ENCODE results near the gene RPUSD4. TPM values are rescaled to one million over a fixed set of nuclear protein-coding genes. Genes with fewer than 3 reads are reported as not detected.
A peak's percentile ranks its signal among the peaks of the same experiment; 100 is the strongest.

The RPUSD4 gene
- total RNA-seq, 1 donor from 2014 or later, result 21.0 TPM

DNA sequence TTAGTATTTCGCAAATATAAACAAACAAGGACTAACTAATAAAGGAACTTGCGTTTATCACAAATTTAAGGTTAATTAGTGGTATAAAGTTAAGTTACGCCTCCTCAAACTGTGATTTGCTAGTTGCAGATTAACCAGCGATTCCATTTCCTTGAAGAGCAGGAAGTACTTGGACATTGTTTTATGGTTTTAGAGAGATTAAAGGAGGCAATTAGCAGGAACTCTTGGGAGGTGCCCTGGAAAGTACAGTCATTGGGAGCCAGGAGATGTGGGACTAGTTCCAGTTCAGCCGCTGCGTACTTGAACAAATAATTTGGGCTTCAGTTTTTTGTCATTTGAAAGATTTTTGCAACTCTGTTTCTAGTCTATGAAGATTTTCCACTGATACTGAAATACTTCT is 3.4 kb upstream of the RPUSD4 start:
- no peak for ATAC-seq
- intact Hi-C loops (cut with DNase I), result loop anchor here (2.0 kb wide), 1 partner anchor 58 kb away; no protein-coding TSS in a partner anchor
- no peak for DNase-seq (ENCODE audit: low spot score)

DNA sequence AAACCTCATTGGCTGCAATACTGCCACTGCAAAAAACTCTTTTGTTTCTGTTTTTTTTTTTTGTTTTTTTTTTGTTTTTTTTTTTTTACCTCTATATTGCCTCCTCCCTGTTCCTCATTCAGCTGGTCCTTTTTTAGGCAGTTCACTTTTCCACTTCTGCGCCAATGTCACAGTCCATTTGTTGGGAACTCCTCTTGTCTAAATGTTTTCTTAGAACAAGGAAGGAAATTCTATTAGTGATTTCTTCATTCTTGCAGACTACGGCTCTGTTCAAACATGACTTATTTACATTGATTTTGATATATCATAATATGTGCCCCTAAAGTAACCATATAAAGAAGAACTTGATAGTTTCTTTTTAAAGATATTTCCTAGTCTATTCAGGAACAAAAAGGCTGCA is 3.0 kb upstream of the RPUSD4 start:
- intact Hi-C loops (cut with DNase I), result loop anchor here (2.0 kb wide), 1 partner anchor 58 kb away; no protein-coding TSS in a partner anchor
- DNase-seq (ENCODE audit: low spot score) (no peak), ATAC-seq (no peak)

DNA sequence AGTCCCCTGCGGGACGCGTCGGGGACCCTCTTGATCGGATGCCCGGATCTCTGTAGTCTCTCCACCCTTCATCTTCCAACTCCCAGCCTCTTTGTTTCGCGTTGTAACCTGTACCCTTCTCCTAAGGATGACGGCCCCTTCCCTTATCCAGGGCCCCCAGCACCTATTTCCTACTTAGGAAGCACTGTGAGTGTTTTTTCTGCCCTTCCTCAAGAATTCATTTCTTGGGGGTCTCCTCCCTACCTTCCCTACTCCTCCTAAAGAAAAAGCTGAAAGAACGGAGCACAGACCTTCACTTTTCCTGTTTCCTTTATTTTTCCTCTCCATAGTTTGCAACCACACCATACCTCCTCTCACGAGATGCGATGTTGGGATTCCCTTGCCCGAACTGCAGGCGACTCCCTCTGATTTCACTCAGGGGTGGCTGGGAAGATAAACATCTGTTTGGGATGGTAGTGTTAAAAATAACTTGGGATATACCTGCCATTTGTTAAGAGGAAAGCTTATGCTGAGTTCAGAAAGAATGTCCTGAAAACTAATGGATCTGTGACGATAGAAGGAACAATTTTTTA is 725 bp upstream of the RPUSD4 start:
- ATAC-seq (no peak), DNase-seq (ENCODE audit: low spot score) (no peak)
- intact Hi-C loops (cut with DNase I), result no loop called here

DNA sequence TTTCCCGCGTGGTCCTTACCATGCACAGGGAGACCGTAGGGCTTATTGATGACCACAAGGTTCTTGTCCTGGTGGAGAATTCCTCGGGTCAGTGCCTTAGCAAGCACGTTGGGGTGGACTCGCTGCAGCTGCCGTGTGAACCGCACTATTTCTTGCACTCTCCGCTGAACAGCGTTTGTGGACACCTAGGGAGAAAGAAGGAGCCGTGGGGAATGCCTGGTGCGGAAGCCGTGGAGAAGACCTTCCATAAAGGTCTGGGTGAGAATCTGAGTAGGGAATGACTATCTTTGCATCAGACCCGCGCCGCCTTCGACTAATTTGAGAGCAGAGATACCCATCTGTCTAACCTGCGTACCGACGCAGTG is 597 bp downstream of the RPUSD4 start:
- ATAC-seq (no peak), DNase-seq (ENCODE audit: low spot score) (no peak)
- intact Hi-C loops (cut with DNase I), result loop anchor here (2.0 kb wide), 1 partner anchor 54 kb away; no protein-coding TSS in a partner anchor

GRCh38 chr11:126207896-126208295 is 3.6 kb downstream of the RPUSD4 start:
- intact Hi-C loops (cut with DNase I), result no loop called here
- DNase-seq (ENCODE audit: low spot score) (no peak), ATAC-seq (no peak)

DNA sequence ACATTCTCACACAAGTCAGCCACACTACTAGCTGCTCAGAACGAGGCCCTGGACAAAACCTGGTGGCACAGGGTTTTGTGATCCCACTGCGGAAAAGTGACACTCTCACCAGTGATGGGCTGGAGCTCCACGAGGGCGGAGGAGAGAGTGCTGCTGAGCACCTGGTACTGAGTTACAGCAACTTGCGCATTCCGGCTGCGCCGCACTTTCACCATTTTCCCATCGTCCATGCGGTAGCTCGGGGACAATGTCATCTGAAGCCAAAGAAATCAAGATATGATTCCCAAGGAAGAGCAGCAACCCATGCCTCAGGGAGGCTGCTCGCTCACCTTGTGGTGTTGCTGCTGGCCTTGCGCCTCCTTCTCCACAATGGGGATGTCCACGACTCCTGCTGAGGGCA is 6.1 kb downstream of the RPUSD4 start:
- DNase-seq (ENCODE audit: low spot score) (no peak), ATAC-seq (no peak)
- intact Hi-C loops (cut with DNase I), result no loop called here

- ATAC-seq, result no peak
- intact Hi-C loops (cut with DNase I), result no loop called here
Measured at GRCh38 chr11:126202646-126203359, 8.6 kb downstream of the RPUSD4 start.

DNA sequence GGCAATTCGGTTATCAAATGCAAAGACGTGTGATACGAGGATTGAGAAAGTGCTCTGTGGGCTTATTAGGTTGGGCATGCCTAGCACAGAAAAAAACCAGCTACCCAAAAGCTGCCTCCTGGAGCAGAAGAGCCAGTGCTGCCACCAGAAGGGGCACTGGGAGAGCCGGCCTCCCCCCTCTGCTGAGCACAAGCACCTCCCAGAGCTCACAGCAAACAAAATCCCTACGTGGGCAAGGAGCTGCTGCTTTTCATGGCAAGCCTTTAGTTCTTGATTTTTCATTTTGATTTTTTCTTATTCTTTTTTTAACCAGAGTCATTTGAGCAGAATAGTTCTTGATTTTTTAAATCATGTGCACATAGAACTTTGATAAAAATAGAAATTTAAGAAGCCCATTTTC is 12.8 kb downstream of the RPUSD4 start:
- no peak for ATAC-seq
- intact Hi-C loops (cut with DNase I), result no loop called here
- no peak for DNase-seq (ENCODE audit: low spot score)

More at GRCh38 chr11:126202646-126203359, 8.6 kb downstream of the RPUSD4 start:
- no peak for DNase-seq (ENCODE audit: low spot score)

DNA sequence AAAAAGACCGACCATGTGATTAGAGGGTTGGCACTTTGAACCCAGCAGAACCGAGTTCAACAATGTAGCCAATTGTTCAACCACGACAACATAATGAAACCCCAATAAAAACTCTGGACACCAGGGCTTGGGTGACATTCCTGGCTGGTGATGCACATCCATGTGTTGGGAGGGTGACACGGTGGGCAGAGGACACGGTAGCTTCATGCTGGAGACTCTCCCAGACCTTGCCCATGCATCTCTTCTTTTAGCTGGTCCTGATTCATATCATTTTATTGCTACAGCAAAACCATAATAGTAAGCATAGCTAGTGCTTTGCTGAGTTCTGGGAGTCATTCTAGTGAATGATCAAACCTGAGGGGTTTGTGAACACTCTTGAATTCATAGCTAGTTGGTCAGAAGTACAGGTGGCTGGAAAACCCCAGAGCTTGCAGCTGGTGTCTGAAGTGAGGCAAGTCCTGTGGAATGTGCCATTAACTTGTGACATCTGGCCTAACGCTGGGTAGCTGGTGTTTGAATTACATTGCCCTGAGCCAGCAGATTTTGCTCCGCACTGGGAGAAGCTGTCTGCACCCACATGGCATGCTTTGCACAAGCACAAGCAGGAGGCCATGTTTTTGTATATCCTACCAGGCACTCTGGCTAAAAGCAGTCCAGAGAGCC is 14.0 kb downstream of the RPUSD4 start:
- intact Hi-C loops (cut with DNase I), result no loop called here
- ATAC-seq (no peak), DNase-seq (ENCODE audit: low spot score) (no peak)

- DNase-seq (ENCODE audit: low spot score) (no peak), ATAC-seq (no peak)
- intact Hi-C loops (cut with DNase I), result no loop called here
Measured at GRCh38 chr11:126195119-126195518, 16.3 kb downstream of the RPUSD4 start.

GRCh38 chr11:126194121-126194543 is 17.3 kb downstream of the RPUSD4 start:
- peak; percentile 77 for ATAC-seq
- peak; percentile 77 for DNase-seq (ENCODE audit: low spot score)
- intact Hi-C loops (cut with DNase I), result no loop called here

GRCh38 chr11:126193038-126193478 is 18.4 kb downstream of the RPUSD4 start:
- intact Hi-C loops (cut with DNase I), result no loop called here
- ATAC-seq, result no peak

DNA sequence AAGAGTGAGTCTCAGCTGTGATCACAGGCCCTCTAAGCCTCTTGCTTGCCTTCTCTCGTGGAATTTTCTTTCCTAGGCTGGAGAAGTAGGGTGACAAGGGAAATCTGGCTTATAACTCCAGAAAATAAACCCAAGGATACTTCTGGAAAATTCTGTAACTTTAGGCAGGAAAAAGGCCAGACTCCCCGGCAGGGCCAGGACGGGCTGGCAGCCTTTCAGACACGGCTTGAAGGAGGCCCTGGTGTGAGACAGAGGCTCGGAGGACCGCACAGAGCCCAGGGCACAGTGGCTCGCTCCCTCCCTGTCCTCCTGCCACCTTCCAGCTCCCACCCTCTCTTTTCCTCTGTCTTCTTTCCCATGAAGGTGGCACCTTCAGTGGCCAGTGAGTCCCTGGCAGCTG is 19.1 kb downstream of the RPUSD4 start:
- intact Hi-C loops (cut with DNase I), result no loop called here
- DNase-seq (ENCODE audit: low spot score) (no peak), ATAC-seq (no peak)

More at GRCh38 chr11:126193038-126193478, 18.4 kb downstream of the RPUSD4 start:
- no peak for DNase-seq (ENCODE audit: low spot score)

- ATAC-seq (no peak), DNase-seq (ENCODE audit: low spot score) (no peak)
- intact Hi-C loops (cut with DNase I), result loop anchor here (2.0 kb wide), 1 partner anchor 267 kb away; no protein-coding TSS in a partner anchor
Measured at GRCh38 chr11:126191379-126192073, 19.9 kb downstream of the RPUSD4 start.

GRCh38 chr11:126190792-126191191 is 20.7 kb downstream of the RPUSD4 start:
- ATAC-seq (no peak), DNase-seq (ENCODE audit: low spot score) (no peak)
- intact Hi-C loops (cut with DNase I), result loop anchor here (2.0 kb wide), 1 partner anchor 266 kb away; no protein-coding TSS in a partner anchor

- intact Hi-C loops (cut with DNase I), result no loop called here
- ATAC-seq (peak; percentile 24), DNase-seq (ENCODE audit: low spot score) (no peak)
Measured at GRCh38 chr11:126189109-126189929, 22.1 kb downstream of the RPUSD4 start.

GRCh38 chr11:126188332-126189108 is 22.9 kb downstream of the RPUSD4 start:
- DNase-seq (ENCODE audit: low spot score) (no peak), ATAC-seq (no peak)
- intact Hi-C loops (cut with DNase I), result no loop called here

Measured in sciatic nerve (tissue), 2 donors.